Amniotic epithelial cell (primary cell): ENCODE data around the gene CDC42BPB.

Experiments
- DNase-seq: peaks from one replicate; pipeline ENCODE4 v3.0.0-alpha.2; 2010; ENCODE audit warnings: low read depth

The CDC42BPB gene

GRCh38 chr14:102965971-102966655, 91.2 kb downstream of the CDC42BPB start:
- no peak for DNase-seq

GRCh38 chr14:102965282-102965681, 92.1 kb downstream of the CDC42BPB start:
- peak; percentile 55 for DNase-seq

- no peak for DNase-seq
Observed at GRCh38 chr14:102964152-102964730, 93.1 kb downstream of the CDC42BPB start.

GRCh38 chr14:102962111-102962627, 95.2 kb downstream of the CDC42BPB start:
- no peak for DNase-seq

GRCh38 chr14:102958461-102958860, 98.9 kb downstream of the CDC42BPB start:
- DNase-seq: no peak

- peak; percentile 78 for DNase-seq
Observed at GRCh38 chr14:102957222-102957621, 100.1 kb downstream of the CDC42BPB start.

- DNase-seq: no peak
Observed at GRCh38 chr14:102955636-102956408, 101.5 kb downstream of the CDC42BPB start.

GRCh38 chr14:102954081-102954789, 103.1 kb downstream of the CDC42BPB start:
- DNase-seq: no peak

- no peak for DNase-seq
Observed at GRCh38 chr14:102953100-102953499, 104.2 kb downstream of the CDC42BPB start.

GRCh38 chr14:102952276-102952675, 105.1 kb downstream of the CDC42BPB start:
- DNase-seq: no peak

GRCh38 chr14:102951799-102952198, 105.5 kb downstream of the CDC42BPB start:
- DNase-seq: no peak

GRCh38 chr14:102951034-102951433, 106.3 kb downstream of the CDC42BPB start:
- DNase-seq: no peak

- no peak for DNase-seq
Observed at GRCh38 chr14:102949801-102950451, 107.4 kb downstream of the CDC42BPB start.

- DNase-seq: no peak
Observed at GRCh38 chr14:102949062-102949800, 108.1 kb downstream of the CDC42BPB start.

GRCh38 chr14:102948698-102949061, 108.7 kb downstream of the CDC42BPB start:
- DNase-seq: no peak

GRCh38 chr14:102947321-102948103, 109.8 kb downstream of the CDC42BPB start:
- no peak for DNase-seq

- no peak for DNase-seq
Observed at GRCh38 chr14:102945346-102946130, 111.8 kb downstream of the CDC42BPB start.

GRCh38 chr14:102944448-102945330, 112.7 kb downstream of the CDC42BPB start:
- DNase-seq: no peak
